SJSA1 (cell line): ENCODE data around the gene MCEMP1. TPM values are rescaled to one million over a fixed set of nuclear protein-coding genes. Genes with fewer than 3 reads are reported as not detected.
"Not testable (repeated sequence)": the region's sequence is repeated elsewhere in the genome, so short reads cannot be mapped to it uniquely, and the experiment has no call there.

Experiments used
- DNase-seq, 2 experiments: peaks; one replicate each; pipeline ENCODE4 v3.0.0-alpha.2; 2015 to 2020; ENCODE audit warnings: low spot score in 2 of 2, low read depth in 1 of 2
- H3K27ac ChIP-seq: fragments of 250-450 bp; sonication (Bioruptor Pico); 2 replicates; pipeline ENCODE4 v1.5.1; 2020; ENCODE audit warnings: mild to moderate bottlenecking, moderate library complexity
- H3K27me3 ChIP-seq: fragments of 250-450 bp; sonication (Bioruptor Pico); replicated peaks from 2 replicates; pipeline ENCODE4 v1.5.1; 2020; ENCODE audit warnings: mild to moderate bottlenecking, moderate library complexity
- H3K36me3 ChIP-seq: fragments of 250-450 bp; sonication (Bioruptor Pico); 2 replicates; pipeline ENCODE4 v1.5.1; 2020; ENCODE audit warnings: mild to moderate bottlenecking
- H3K4me1 ChIP-seq: fragments of 250-450 bp; sonication (Bioruptor Pico); replicated peaks from 2 replicates; pipeline ENCODE4 v1.6.1; 2021; ENCODE audit warnings: mild to moderate bottlenecking
- H3K4me3 ChIP-seq: fragments of 250-450 bp; sonication (Bioruptor Pico); 2 replicates; pipeline ENCODE4 v1.5.1; 2020; ENCODE audit warnings: mild to moderate bottlenecking
- H3K9me3 ChIP-seq: fragments of 250-450 bp; sonication (Bioruptor Pico); replicated peaks from 2 replicates; pipeline ENCODE4 v1.5.1; 2020; ENCODE audit warnings: mild to moderate bottlenecking
- total RNA-seq: library from RNA; depleted of rRNA; stranded (reverse); fragments of >200 nt; shearing (Covaris generic); gene quantifications from 2 replicates; pipeline ENCODE4 v1.2.3, GENCODE V29; 2014

Gene MCEMP1
- total RNA-seq, 1 experiment from 2014 or later: not detected

DNA sequence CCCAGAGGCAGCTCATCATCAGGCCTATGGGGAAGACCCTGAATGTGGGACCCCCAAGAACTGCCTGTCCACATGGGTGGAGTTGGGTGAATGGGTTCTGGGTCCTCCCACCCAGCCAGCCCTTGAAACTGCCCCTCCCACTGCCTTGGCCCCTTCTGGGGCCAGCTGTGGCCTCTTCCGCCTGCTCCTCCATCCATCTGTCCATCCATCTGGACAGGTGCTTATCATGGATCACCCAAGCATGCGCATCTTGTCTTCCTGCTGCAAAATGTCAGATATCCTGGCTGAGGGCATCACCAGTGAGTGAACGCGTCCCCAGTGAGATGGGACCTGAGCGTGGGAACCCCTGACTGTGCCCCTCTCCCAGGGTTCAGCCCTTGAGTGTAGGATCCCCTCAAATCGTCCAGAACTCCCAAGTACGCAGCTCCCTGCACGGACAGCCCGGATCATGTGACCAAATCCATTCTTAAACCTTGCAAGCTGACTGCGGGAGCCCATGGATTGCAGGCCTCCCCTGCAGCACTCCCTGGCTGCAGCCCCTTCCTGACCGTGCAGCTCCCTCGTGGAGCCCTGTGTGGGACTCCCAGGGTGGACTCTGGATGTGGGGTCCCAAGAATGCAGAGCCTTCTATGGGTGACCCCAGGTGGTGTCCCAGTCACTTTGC, 38.0 kb upstream of the MCEMP1 start:
- Histone ChIP-seq H3K9me3 (no peaks in the 10 kb centered on the region; the same call in 1 of the 2 replicates), H3K27me3 (peaks cover 31% of the 10 kb centered on the region), H3K4me1 (no peaks in the 10 kb centered on the region), H3K27ac (no peak overlapping the region), H3K4me3 (no peak overlapping the region), H3K36me3 (no peaks in the 10 kb centered on the region)
- no peak for DNase-seq

DNA sequence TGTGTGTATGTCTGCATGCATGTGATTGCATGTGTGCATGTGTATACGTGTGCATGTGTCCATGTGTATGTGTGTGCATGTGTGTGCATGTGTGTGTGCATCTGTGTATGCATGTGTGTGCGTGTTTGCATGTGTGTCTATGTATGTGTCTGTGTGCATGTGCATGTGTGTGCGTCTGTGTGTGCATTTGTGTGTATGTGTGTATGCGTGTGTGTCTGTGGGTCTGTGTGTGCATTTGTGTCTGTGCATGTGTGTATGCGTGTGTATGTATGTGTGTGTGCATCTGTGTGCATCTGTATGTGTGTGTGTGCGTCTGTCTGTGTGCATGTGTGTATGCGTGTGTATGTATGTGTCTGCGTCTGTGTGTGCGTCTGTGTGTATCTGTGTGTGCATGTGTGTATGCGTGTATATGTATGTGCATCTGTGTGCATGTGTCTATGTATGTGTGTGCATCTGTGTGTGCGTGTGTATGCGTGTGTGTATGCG, 37.0 kb upstream of the MCEMP1 start:
- DNase-seq: no peak
- Histone ChIP-seq H3K27me3 (peaks cover 26% of the 10 kb centered on the region), H3K9me3 (no peaks in the 10 kb centered on the region; the same call in 1 of the 2 replicates), H3K27ac (no peak overlapping the region), H3K4me1 (no peaks in the 10 kb centered on the region), H3K36me3 (no peaks in the 10 kb centered on the region), H3K4me3 (no peak overlapping the region)

DNA sequence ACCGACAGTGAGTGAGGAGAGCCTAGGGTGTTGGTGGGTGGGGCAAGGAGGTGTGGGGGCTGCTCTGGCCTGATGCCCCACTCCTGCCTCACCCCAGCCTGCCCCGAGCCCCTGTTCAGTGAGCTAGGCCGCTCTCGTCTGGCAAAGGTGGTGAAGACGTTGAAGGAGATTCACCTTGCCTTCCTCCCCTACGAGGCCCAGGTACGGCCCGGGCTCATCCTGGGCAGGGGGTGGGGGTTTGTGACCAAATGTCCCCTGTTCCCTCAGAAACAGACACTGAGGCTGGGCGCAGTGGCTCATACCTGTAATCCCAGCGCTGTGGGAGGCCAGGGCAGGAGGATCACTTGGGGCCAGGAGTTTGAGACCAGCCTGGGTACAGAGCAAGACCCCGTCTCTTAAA, 36.1 kb upstream of the MCEMP1 start:
- no peak for DNase-seq
- Histone ChIP-seq H3K27me3 (peaks cover 23% of the 10 kb centered on the region), H3K4me3 (no peak overlapping the region), H3K4me1 (no peaks in the 10 kb centered on the region), H3K36me3 (no peaks in the 10 kb centered on the region), H3K9me3 (no peaks in the 10 kb centered on the region; the same call in 1 of the 2 replicates), H3K27ac (no peak overlapping the region)

DNA sequence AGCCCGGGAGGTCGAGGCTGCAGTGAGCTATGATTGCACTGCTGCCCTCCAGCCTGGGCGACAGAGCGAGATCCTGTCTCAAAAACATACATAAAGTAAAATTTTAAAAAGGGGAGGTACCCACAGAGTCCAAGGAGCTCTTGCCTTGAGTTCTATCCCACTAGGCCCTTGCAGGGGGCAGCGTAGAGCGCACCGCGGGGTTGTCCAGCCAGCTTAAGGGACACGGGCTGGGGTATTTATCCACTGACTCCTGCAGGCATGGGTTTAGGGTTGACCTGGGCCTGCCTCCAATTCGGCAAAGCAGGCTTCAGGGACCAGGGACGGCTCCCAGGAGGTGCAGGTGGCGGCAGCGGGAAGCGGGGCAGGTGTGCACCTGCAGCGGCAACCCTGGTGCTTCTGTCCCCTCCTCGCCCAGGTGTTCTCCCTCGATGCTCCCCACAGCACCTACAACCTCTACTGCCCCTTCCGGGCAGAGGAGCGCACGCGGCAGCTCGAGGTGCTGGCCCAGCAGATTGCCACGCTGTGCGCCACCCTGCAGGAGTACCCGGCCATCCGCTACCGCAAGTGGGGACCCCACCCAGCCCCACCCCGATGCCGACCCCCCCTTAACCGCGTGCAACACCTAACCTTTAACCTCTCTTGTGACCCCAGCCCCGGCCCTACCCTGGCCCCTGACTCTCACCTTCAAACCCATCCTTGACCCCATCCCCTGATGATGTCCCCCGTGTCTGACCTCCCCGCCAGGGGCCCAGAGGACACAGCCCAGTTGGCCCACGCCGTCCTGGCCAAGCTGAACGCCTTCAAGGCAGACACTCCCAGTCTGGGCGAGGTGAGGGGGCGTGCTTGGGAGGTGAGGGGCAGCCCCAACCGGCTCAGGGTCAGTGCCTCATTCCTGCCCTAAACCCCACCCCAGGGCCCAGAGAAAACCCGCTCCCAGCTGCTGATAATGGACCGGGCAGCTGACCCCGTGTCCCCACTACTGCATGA, 35.3 kb upstream of the MCEMP1 start:
- no peaks in the 10 kb centered on the region for H3K4me1 ChIP-seq
- H3K9me3 ChIP-seq: no peaks in the 10 kb centered on the region; the same call in 1 of the 2 replicates
- peaks cover 20% of the 10 kb centered on the region for H3K27me3 ChIP-seq
- no peak overlapping the region for H3K4me3 ChIP-seq
- H3K27ac ChIP-seq: no peak overlapping the region
- DNase-seq: no peak
- no peaks in the 10 kb centered on the region for H3K36me3 ChIP-seq

DNA sequence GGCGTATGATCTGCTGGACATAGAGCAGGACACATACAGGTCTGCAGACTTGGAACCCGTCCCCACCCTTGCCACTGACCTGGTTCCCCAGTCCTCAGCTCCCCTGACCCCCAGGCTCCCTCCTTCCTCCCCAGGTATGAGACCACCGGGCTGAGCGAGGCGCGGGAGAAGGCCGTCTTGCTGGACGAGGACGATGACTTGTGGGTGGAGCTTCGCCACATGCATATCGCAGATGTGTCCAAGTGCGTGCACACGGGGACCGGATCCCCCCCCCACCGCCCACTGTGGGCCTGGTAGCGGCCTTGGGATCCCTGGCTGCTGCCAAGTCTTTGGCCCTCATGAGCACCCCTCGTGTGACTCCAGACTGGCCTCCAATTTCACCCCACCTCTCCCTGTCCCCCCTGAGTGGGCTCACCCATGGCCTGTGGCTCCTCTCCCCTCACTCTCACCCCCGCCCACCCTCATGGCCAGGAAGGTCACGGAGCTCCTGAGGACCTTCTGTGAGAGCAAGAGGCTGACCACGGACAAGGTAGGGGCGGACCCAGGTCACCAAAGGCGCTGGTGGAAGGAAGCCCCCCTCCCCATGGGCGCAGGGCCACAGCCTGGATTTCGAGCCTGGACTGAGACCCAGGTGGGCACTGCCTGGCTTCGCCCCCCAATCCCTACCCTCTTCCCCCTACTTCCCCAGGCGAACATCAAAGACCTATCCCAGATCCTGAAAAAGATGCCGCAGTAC, 34.4 kb upstream of the MCEMP1 start:
- DNase-seq: no peak
- Histone ChIP-seq H3K27ac (no peak overlapping the region), H3K4me3 (no peak overlapping the region), H3K4me1 (no peaks in the 10 kb centered on the region), H3K9me3 (no peaks in the 10 kb centered on the region; the same call in 1 of the 2 replicates), H3K36me3 (no peaks in the 10 kb centered on the region), H3K27me3 (peaks cover 12% of the 10 kb centered on the region)

DNA sequence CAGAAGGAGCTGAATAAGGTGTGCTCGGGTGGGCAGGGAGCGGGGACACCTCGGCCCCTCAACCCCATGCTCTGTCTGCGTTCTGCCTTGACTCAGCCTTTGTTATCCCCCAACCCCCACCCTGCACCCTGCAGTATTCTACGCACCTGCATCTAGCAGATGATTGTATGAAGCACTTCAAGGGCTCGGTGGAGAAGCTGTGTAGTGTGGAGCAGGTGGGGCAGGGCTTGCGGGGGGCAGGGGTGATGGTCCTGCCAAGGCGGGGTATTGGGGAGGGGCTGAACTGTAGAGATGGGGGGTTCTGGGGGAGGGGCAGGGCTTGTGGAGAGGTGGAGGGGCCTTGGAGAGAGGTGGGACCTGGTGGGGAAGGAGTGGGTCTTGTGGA, 33.9 kb upstream of the MCEMP1 start:
- DNase-seq: no peak
- Histone ChIP-seq H3K4me3 (no peak overlapping the region), H3K4me1 (no peaks in the 10 kb centered on the region), H3K36me3 (no peaks in the 10 kb centered on the region), H3K27me3 (peaks cover 7% of the 10 kb centered on the region; the same call in 1 of the 2 replicates), H3K27ac (no peak overlapping the region), H3K9me3 (no peaks in the 10 kb centered on the region; the same call in 1 of the 2 replicates)

DNA sequence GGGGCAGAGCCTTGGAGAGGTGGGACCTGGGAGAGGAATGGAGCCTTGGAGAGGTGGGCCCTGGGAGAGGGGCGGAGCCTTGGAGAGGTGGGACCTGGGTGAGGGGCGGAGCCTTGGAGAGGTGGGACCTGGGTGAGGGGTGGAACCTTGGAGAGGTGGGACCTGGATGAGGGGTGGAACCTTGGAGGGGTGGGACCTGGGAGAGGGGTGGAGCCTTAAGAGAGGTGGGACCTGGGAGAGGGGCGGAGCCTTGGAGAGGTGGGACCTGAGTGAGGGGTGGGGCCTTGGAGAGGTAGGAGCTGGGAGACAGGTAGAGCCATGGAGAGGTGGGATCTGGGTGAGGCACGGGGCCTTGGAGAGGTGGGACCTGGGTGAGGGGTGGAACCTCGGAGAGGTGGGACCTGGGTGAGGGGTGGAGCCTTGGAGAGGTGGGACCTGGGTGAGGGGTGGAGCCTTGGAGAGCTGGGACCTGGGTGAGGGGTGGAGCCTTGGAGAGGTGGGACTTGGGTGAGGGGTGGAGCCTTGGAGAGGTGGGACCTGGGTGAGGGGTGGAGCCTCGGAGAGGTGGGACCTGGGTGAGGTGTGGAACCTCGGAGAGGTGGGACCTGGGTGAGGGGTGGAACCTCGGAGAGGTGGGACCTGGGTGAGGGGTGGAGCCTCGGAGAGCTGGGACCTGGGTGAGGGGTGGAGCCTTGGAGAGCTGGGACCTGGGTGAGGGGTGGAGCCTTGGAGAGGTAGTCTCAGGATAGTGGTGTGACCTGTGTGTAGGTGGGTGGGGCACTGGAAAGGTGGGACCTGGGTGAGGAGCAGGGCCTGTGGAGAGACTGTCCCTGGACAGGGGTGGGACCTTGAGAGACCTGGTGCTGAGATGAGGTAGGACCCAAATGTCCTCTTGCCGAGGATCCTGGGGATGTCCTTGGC, 33.0 kb upstream of the MCEMP1 start:
- not testable (repeated sequence) for H3K9me3 ChIP-seq, H3K36me3 ChIP-seq, H3K27ac ChIP-seq, H3K4me1 ChIP-seq, H3K4me3 ChIP-seq, DNase-seq
- peaks cover 12% of the 10 kb centered on the region; the same call in 1 of the 2 replicates for H3K27me3 ChIP-seq

DNA sequence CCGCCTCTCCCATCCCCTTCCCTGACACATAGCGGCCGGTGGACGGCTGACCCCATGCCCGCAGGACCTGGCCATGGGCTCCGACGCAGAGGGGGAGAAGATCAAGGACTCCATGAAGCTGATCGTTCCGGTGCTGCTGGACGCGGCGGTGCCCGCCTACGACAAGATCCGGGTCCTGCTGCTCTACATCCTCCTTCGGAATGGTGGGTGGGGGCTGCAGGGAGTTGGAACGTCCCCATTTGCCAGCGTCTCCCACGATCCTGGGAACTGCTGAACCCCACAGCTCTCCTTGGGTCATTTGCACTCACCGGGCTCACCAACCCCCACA, 32.4 kb upstream of the MCEMP1 start:
- Histone ChIP-seq H3K9me3 (no peaks in the 10 kb centered on the region; the same call in 1 of the 2 replicates), H3K36me3 (no peaks in the 10 kb centered on the region), H3K27me3 (peaks cover 14% of the 10 kb centered on the region; the same call in 1 of the 2 replicates), H3K4me1 (no peaks in the 10 kb centered on the region), H3K27ac (no peak overlapping the region), H3K4me3 (no peak overlapping the region)
- DNase-seq: no peak

DNA sequence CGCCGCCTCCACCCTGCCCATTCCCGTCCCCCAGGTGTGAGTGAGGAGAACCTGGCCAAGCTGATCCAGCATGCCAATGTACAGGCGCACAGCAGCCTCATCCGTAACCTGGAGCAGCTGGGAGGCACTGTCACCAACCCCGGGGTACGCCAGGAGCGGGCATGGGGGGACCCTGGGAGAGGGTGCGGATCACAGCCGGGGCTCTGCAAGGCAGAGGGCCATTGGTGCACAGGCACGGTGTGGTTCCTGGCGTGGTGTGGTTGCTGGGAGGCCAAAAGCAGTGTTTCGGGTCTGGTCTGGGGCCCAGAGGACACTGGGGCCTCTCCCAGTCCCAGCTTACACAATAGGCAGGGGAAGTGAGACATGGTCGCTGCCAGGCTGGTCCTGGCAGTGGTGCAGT, 31.7 kb upstream of the MCEMP1 start:
- Histone ChIP-seq H3K36me3 (no peaks in the 10 kb centered on the region), H3K4me1 (no peaks in the 10 kb centered on the region), H3K9me3 (no peaks in the 10 kb centered on the region), H3K27me3 (peaks cover 14% of the 10 kb centered on the region; the same call in 1 of the 2 replicates), H3K4me3 (no peak overlapping the region), H3K27ac (no peak overlapping the region)
- DNase-seq: no peak

DNA sequence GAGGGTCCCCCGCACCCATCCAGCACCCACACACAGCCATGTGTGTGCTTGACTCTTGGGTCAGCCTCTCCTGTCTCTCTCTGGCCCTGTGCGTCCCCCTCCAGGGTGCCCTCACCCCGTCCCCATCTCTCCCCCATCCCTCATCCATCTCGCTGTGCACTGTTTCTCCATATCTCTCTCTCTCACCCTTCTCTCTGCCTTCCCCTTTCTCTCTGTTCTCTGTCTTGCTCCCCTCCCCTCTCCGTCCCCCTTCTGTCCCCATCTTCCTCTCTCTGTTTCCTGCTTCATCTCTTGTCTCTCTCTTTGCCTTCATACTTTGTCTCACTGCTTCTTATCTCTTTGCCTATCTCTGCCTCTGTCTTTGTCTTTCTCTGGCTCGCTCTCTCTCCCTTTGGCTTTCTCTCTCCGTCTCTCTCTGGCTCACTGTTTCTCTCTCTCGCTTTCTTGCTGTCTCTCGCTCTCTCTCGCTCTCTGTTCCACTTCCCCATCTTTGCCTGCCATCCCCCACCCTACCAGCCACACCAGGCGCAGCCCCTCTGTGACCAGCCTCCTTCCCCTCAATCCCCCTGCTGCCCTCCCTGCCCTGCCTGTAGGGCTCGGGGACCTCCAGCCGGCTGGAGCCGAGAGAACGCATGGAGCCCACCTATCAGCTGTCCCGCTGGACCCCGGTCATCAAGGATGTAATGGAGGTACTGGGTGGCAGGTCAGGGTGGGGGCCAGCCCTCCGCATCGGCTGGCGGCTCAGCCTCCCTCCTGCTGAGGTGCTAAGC, 31.0 kb upstream of the MCEMP1 start:
- Histone ChIP-seq H3K36me3 (no peaks in the 10 kb centered on the region), H3K27ac (no peak overlapping the region), H3K27me3 (peaks cover 14% of the 10 kb centered on the region; the same call in 1 of the 2 replicates), H3K4me1 (no peaks in the 10 kb centered on the region), H3K9me3 (no peaks in the 10 kb centered on the region), H3K4me3 (no peak overlapping the region)
- no peak for DNase-seq

DNA sequence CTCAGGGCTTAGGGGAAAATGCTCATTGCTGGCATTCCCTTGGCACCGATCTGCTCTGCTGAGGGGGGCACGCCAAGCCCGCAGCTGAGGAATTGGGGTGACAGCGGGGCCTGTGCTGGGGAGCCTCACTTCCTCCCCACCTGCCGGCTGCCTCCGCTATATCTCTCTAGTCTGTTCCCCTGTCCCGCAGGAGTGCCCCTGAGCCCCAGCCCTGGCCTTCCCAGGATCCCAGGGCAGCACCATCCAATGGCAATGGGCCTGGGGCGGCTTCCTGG, 30.5 kb upstream of the MCEMP1 start:
- Histone ChIP-seq H3K36me3 (no peaks in the 10 kb centered on the region), H3K4me3 (no peak overlapping the region)

DNA sequence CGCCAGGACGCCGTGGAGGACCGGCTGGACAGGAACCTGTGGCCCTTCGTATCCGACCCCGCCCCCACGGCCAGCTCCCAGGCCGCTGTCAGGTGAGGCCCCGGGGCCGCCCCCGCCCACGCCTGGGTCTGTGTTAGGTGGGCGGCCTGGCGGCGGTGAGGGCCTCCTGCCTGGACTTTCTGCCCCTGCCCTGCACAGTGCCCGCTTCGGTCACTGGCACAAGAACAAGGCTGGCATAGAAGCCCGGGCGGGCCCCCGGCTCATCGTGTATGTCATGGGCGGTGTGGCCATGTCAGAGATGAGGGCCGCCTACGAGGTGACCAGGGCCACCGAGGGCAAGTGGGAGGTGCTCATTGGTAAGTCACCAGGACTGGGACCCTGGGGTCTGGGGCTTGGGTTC, 29.7 kb upstream of the MCEMP1 start:
- peaks cover 21% of the 10 kb centered on the region for H3K27me3 ChIP-seq
- H3K9me3 ChIP-seq: no peaks in the 10 kb centered on the region
- H3K4me3 ChIP-seq: no peak overlapping the region
- no peak for DNase-seq
- H3K27ac ChIP-seq: no peak overlapping the region
- no peaks in the 10 kb centered on the region for H3K36me3 ChIP-seq
- peaks cover 2% of the 10 kb centered on the region; the same call in 1 of the 2 replicates for H3K4me1 ChIP-seq

More for the DNA sequence above, 30.5 kb upstream of the MCEMP1 start:
- Histone ChIP-seq H3K27ac (no peak overlapping the region), H3K27me3 (peaks cover 19% of the 10 kb centered on the region), H3K4me1 (no peaks in the 10 kb centered on the region), H3K9me3 (no peaks in the 10 kb centered on the region)
- DNase-seq: no peak
